ENCODE data around the gene MKRN2. TPM values are rescaled to one million over a fixed set of nuclear protein-coding genes. Genes with fewer than 3 reads are reported as not detected.

Gene MKRN2
- total and polyA plus RNA-seq, 2 of the 4 experiments (the other 2 are of a cell fraction): 44.4 to 65.6 TPM

DNA sequence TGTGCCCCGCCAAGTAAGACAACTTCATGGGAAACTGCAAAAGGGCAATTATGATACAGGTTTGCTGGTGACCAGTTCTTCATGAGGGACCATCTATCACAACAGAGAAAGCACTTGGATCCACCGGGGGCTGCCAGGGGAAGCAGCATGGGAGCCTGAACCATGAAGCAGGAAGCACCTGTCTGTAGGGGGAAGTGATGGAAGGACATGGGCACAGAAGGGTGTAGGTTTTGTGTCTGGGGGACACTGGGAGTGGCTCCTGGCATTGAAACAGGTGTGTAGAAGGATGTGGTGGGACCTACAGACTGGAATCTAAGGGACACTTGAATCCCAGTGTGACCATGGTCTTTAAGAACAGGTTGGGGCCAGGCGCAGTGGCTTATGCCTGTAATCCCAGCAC is 22.6 kb downstream of the MKRN2 start:
- Histone ChIP-seq H3K18ac (ENCODE audit: low read depth, low read length) (no peak overlapping the region), H2AK9ac (replicated peaks; ENCODE audit: low read depth, low read length, poor library complexity) (no peak overlapping the region), H3K9me3 (ENCODE audit: control insufficient read depth, insufficient read depth, low read length) (no peaks in the 10 kb centered on the region), H3K4me1 (ENCODE audit: control insufficient read depth, insufficient read depth, low read length) (peaks cover 20% of the 10 kb centered on the region), H4K5ac (ENCODE audit: low read depth, low read length) (0 out of 2 replicates have a peak overlapping the region, but pooled peaks have one; percentile 30), H4K20me1 (ENCODE audit: insufficient read depth, low read length) (peaks cover 44% of the 10 kb centered on the region), H3K27ac (ENCODE audit: insufficient read depth, low read length) (no peak overlapping the region), H3K36me3 (ENCODE audit: control insufficient read depth, insufficient read depth, low read length) (peaks cover 53% of the 10 kb centered on the region), H2BK120ac (ENCODE audit: low read depth, low read length) (no peak overlapping the region), H3K27me3 (ENCODE audit: control insufficient read depth, insufficient read depth, low read length) (no peaks in the 10 kb centered on the region), H3K14ac (replicated peaks; ENCODE audit: low read depth, low read length) (no peak overlapping the region; the same call in 1 of the 2 replicates), H4K8ac (ENCODE audit: low read depth in 2 of 2, low read length in 2 of 2) (peak overlapping the region in 1 of 2 experiments; percentile 5; a peak in 1 of 4 replicates), H3K4me2 (ENCODE audit: low read depth, low read length) (no peak overlapping the region), H3K56ac (ENCODE audit: extremely low read depth, insufficient read depth, low read length) (no peak overlapping the region), H2BK20ac (ENCODE audit: low read depth, low read length) (no peak overlapping the region), H3K4ac (ENCODE audit: low read depth, low read length) (peak overlapping the region; percentile 2; the same call in 1 of the 2 replicates), H3K4me3 (ENCODE audit: insufficient read depth, low read depth, low read length) (no peak overlapping the region), H3K9ac (ENCODE audit: low read depth, low read length) (no peak overlapping the region), H4K91ac (ENCODE audit: insufficient read depth, low read depth, low read length) (no peak overlapping the region), H3K9me1 (ENCODE audit: insufficient read depth, low read length) (peaks cover 15% of the 10 kb centered on the region), H2BK5ac (ENCODE audit: low read depth, low read length, poor library complexity, severe bottlenecking) (no peak overlapping the region), H3K79me1 (ENCODE audit: low read depth in 1 of 2, low read length in 2 of 2) (peaks cover 25 to 79% of the 10 kb centered on the region in 2 experiments), H2AK5ac (ENCODE audit: low read depth, low read length) (peak overlapping the region; percentile 34; the same call in 1 of the 2 replicates), H2BK15ac (ENCODE audit: low read depth, low read length) (no peak overlapping the region), H3K23ac (ENCODE audit: low read depth, low read length) (no peak overlapping the region), H2AFZ (replicated peaks; ENCODE audit: low read length, poor library complexity) (no peak overlapping the region)
- ChIA-PET POLR2A (ENCODE audit: unreplicated experiment) (no interaction called here), CTCF (no interaction called here)
- TF ChIP-seq RFX5 (IDR thresholded peaks at IDR 0.05; ENCODE audit: low read depth, low read length): no peak
- no peak for TF ChIP-seq MXI1 (IDR thresholded peaks at IDR 0.05; ENCODE audit: borderline replicate concordance, low read depth, low read length)
- no peak for TF ChIP-seq MAFK (IDR thresholded peaks at IDR 0.05; ENCODE audit: low read depth, low read length)
- TF ChIP-seq, protein P1, sequence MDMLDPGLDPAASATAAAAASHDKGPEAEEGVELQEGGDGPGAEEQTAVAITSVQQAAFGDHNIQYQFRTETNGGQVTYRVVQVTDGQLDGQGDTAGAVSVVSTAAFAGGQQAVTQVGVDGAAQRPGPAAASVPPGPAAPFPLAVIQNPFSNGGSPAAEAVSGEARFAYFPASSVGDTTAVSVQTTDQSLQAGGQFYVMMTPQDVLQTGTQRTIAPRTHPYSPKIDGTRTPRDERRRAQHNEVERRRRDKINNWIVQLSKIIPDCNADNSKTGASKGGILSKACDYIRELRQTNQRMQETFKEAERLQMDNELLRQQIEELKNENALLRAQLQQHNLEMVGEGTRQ (IDR thresholded peaks at IDR 0.05; ENCODE audit: low read depth, low read length): no peak
- TF ChIP-seq, protein P2, sequence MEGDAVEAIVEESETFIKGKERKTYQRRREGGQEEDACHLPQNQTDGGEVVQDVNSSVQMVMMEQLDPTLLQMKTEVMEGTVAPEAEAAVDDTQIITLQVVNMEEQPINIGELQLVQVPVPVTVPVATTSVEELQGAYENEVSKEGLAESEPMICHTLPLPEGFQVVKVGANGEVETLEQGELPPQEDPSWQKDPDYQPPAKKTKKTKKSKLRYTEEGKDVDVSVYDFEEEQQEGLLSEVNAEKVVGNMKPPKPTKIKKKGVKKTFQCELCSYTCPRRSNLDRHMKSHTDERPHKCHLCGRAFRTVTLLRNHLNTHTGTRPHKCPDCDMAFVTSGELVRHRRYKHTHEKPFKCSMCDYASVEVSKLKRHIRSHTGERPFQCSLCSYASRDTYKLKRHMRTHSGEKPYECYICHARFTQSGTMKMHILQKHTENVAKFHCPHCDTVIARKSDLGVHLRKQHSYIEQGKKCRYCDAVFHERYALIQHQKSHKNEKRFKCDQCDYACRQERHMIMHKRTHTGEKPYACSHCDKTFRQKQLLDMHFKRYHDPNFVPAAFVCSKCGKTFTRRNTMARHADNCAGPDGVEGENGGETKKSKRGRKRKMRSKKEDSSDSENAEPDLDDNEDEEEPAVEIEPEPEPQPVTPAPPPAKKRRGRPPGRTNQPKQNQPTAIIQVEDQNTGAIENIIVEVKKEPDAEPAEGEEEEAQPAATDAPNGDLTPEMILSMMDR (conservative IDR thresholded peaks at IDR 0.05; ENCODE audit: low read depth, low read length): no peak
- TF ChIP-seq BHLHE40 (IDR thresholded peaks at IDR 0.05; ENCODE audit: low read depth, low read length): no peak
- TF ChIP-seq RCOR1 (IDR thresholded peaks at IDR 0.05; ENCODE audit: insufficient replicate concordance, low read length): no peak
- no peak for TF ChIP-seq RAD21 (IDR thresholded peaks at IDR 0.05; ENCODE audit: low read length)
- TF ChIP-seq, protein P3, sequence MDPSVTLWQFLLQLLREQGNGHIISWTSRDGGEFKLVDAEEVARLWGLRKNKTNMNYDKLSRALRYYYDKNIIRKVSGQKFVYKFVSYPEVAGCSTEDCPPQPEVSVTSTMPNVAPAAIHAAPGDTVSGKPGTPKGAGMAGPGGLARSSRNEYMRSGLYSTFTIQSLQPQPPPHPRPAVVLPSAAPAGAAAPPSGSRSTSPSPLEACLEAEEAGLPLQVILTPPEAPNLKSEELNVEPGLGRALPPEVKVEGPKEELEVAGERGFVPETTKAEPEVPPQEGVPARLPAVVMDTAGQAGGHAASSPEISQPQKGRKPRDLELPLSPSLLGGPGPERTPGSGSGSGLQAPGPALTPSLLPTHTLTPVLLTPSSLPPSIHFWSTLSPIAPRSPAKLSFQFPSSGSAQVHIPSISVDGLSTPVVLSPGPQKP (IDR thresholded peaks at IDR 0.05; ENCODE audit: borderline replicate concordance, low read depth, low read length): no peak
- TF ChIP-seq NFE2L2 (IDR thresholded peaks at IDR 0.05; ENCODE audit: low read depth, low read length): no peak
- no peak for TF ChIP-seq MAZ (IDR thresholded peaks at IDR 0.05; ENCODE audit: borderline replicate concordance, low read depth, low read length)
- TF ChIP-seq SMC3 (IDR thresholded peaks at IDR 0.05; ENCODE audit: low read depth, low read length): no peak
- no peak for TF ChIP-seq CEBPB (IDR thresholded peaks at IDR 0.05; ENCODE audit: low read depth, low read length)
- TF ChIP-seq FOS (IDR thresholded peaks at IDR 0.05; ENCODE audit: low read depth, low read length): no peak
- no peak for TF ChIP-seq CHD1 (IDR thresholded peaks at IDR 0.05; ENCODE audit: low read depth, low read length)
- WGBS, 2 experiments (ENCODE audit: extremely low coverage in 2 of 2, insufficient read length in 1 of 2): no CpG with 5 or more reads among the region's 3 CpGs
- ATAC-seq (ENCODE audit: low read depth) (no peak), DNase-seq (no peak)
- dilution Hi-C loops (cut with HindIII; ENCODE audit: low sequenced_read_pairs, unreplicated experiment): no loop called here
- intact Hi-C loops (cut with micrococcal nuclease): loop anchor here (5.0 kb wide), 1 partner anchor 442 kb away; no protein-coding TSS in a partner anchor
- BruUV-seq (replicated peaks): no TSS peak
- in situ Hi-C loops (cut with MboI; ENCODE audit: low sequenced_read_pairs): no loop called here

Measured in IMR-90 (cell line).